ENCODE measurements around the gene FBXW4.

The FBXW4 gene

DNA sequence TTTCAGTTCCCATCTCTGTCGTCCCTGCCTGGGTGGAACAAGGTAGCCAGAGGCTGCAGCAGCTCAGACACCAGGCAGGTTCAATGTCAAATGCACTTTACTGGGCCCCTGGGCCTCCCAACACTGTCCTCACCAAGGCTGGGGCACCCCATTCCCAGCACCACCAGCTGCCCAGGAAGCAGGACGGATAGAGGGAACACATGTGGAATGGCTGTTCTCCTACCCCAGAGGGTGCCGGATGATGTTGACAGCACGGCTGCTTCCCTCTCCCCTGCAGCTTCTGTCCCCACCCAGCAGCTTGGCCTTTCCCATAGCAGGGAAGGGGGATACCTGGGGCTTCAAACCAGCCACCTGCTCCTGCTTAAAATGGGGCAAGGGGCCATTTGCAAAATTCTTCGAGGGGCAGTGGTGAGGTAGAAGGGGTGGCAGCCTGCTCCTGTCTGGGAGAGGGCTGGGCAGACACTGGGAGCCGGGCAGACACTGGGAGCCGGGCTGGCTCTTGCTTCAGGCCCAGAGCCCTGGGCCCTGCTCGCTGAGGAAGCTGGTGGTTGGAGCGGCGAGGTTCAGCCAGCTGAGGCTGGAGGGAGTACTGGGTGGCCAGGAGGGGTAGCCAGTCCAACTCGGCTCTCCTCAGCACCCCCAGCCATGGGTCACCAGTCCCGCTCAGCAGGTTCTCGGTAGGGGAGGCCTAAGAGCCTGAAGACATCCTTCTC lies 116.0 kb downstream of the FBXW4 start:
- DNase-seq: no peak

DNA sequence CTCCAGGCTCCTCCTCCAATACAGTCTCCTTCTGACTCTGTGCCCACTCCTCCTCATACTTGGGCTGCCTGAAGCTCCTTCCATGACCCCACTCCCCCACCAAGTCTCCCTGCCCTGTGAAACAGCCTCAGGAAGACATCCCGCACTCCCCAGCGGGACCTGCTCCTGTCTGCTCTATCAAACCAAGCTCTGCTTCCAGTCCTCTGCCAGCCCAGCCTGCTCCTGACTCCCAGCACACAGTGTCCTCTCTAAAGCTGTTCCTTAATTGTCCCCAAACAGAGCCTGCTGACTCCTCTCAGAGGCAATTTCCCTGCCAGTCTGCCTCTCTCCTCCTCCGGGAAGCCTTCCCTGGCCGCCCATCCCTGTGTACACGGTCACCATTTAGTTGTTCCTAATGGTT lies 116.8 kb downstream of the FBXW4 start:
- no peak for DNase-seq

DNA sequence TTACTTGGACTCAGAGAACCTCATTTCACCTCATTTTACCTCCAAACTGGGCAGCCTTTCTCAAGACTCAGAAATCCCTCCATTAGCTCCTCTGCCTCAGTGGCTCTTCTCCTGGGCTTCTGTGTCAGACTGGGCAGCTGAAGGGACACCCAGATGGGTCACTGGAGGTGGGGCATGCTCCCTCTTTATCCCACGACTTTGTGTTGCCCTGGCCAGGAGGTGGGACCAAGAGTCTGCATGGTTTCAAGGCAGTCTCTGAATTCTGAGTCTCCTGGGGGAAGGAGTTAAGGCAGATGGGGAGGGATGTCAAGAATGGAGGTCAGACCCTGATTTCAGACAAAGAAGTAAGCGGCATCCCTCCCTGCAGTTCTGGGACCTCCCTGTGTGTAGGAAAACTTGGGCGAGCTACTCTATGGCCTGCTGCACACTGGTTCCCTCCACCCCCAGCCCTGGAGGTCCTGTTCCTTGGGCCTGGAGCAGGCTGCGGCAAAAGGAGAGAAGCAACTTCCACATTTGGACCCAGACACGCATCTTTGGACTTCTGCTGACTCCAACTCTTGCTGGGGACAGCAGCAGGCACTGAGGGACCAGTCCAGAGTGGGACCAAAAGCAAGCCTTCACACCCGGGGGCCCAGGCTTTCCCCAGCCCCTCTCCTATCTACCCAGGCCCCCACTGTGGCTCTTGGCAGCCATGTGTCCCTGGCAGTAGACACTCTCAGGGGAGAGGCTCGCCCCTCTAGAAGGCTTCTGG lies 117.7 kb downstream of the FBXW4 start:
- no peak for DNase-seq

DNA sequence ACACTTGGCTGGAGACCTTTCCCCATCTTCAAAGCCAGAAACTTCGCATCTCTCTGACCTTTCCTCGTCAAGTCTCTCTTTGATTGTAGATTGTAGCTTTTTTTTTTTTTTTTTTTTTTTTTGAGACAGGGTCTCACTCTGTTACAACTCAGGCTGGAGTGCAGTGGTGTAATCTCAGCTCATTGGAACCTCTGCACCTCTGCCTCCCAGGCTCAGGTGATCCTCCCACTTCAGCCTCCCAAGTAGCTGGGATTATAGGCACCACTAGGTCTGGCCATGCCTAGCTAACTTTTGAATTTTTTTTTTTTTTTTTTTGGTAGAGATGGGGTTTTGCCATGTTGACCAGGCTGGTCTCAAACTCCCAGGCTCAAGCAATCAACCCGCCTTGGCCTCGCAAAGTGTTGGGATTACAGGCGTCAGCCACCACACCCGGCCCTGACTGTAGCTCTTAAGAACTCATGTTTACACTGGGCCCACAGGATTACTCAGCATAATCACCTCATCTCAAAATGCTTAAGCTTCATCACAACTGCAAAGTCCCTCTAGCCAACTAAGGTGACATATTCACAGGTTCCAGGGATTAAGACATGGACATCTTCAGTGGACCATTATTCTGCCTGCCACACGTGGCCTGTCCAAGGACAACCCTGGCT lies 118.6 kb downstream of the FBXW4 start:
- no peak for DNase-seq

DNA sequence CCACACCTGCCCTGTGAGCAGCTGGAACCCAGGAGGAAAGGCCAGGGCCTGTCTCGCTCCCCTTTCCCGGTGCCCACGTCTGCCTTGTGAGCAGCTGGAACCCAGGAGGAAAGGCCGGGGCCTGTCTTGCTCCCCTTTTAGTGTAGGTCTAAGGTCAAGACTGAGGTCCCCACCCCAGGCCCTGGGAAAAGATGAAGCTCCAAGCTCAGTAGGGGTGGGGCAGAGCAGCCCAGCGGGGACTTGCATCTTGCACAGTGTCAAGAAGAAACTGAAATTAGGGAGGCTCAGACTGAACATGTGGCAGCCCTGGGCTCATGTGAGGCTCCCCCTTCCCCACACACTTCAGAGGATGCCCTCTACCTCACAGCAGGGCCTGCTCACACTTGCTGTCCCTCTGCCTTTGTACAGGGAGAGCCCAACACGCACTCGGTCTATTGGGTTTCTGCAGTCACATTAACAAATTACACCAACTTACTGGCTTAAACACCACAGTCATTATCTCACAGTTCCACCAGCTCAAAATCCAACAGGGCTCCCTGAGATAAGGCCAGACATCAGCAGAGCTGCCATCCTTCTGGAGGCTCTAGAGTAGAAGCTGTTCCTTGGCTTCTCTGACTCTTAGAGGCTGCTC lies 119.3 kb downstream of the FBXW4 start:
- no peak for DNase-seq

DNA sequence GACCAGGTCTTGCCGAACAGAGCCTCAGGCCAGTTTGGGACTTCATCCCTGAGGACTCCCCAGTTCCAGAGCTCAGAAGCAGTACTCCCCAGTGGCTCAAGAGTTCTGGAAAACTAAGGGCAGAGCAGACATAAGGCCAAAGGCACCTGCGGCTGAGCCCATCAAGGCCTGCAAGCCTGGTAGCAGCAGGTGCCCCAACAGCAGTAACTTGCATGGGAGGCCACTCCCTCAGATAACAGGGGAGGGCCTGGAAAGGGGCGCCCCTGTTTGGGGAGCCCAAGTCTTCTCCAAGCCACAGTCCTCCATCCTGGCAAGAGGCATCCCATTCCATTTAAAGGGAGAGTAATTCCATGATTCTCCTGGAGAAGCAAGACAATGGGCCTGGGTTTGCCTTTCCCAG lies 119.9 kb downstream of the FBXW4 start:
- DNase-seq: no peak

DNA sequence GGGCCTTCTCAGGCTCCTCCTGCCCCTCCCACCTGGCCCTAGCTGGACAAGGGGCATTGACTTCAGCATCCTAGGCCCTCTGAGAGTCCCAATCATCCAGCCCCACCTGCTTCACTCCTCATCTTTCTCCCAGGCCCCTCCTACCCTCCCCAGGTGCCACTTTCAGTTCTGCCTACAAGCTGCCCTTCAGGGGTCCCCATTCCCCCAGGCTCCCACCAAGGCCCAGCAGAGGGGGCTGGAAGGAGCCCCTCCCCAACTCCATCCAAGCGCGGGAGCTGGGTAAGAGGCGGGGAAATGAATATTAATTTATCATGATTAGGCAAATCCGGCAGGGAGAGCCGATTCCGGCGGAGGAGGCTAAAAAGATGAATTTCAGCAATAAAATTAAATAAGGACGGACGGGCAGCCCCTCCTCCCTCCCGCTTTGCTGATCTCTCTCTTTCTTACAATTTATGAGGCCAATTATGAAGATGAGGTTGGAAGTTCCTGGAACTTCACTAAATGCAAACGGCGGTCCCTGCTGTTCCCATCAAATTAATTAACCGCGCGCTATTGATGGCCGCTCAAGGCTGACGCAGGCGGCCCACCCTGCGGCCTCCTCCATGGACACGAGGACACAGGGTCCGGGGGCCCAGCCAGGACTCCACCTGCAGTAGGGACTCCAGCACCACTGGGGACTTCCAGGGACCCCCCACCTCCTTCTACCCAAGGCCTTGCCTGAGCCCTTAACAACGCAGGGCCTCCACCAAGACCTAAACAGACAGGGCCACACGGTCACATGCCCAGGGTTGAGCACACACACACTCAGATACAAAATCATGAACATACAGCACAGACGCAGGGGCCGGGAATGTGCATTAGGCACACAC lies 120.9 kb downstream of the FBXW4 start:
- no peak for DNase-seq

DNA sequence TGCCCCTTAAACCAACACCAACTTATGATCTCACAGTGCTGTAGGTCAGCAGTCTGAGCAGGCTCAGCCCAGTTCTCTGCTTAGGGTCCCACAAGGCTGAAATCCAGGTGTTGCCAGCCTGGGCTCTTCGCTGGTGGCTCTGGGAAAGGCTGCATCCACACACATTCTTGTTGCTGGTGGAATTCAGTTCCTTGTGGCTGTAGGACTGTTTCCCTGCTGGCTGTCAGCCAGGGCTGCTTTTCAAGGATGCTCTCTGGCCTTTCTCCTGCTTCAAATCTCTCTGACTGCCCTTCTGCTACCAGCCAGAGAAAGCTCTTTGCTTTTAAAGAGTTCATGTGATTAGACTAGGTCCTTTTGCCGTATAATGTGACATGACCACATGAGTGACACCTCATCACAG lies 122.2 kb downstream of the FBXW4 start:
- DNase-seq: no peak

DNA sequence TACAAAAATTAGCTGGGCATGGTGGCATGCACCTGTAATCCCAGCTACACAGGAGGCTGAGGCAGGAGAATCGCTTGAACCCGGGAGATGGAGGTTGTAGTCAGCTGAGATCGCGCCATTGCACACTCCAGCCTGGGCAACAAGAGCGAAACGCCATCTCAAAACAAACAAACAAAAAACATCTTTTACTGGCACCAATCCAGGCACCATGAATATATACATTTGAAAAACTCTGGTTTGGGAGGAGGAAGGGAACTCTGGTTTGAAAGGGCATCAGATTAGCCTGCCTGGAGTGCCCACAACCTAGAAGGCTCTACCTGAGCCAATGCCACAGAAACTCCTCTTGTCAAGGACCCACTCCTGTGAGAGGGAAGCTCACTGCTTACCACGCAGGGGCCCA lies 122.8 kb downstream of the FBXW4 start:
- DNase-seq: no peak

DNA sequence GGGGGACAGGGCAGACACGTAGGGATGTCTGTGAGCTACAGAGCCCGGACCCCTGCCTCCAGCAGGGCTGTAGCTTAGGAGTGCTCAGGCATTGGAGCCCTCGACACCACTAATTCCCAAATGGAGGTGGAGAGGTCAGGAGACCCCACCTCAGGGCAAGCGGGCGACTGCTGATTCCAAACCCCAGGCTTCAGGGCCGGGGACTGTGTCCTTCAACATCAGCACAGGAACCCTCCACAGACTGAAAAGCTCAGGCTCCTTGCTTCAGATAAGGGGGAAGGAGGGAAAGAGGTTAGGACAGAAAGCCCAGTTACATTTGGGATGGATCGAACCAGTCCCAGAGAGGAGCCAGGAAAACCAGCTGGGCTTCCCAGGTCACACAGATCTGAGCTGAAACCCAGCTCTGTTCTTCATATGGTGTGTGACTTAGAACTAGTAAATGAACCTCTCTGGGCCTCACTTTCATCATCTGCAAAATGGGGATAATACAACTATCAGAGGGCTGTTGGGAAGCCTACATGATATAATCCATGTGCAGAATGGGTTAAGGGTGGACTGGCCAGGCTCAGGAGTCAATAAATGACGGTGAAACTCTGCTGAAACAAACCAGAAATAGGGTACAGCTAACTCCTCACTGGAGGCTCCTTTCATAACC lies 123.6 kb downstream of the FBXW4 start:
- DNase-seq: no peak

DNA sequence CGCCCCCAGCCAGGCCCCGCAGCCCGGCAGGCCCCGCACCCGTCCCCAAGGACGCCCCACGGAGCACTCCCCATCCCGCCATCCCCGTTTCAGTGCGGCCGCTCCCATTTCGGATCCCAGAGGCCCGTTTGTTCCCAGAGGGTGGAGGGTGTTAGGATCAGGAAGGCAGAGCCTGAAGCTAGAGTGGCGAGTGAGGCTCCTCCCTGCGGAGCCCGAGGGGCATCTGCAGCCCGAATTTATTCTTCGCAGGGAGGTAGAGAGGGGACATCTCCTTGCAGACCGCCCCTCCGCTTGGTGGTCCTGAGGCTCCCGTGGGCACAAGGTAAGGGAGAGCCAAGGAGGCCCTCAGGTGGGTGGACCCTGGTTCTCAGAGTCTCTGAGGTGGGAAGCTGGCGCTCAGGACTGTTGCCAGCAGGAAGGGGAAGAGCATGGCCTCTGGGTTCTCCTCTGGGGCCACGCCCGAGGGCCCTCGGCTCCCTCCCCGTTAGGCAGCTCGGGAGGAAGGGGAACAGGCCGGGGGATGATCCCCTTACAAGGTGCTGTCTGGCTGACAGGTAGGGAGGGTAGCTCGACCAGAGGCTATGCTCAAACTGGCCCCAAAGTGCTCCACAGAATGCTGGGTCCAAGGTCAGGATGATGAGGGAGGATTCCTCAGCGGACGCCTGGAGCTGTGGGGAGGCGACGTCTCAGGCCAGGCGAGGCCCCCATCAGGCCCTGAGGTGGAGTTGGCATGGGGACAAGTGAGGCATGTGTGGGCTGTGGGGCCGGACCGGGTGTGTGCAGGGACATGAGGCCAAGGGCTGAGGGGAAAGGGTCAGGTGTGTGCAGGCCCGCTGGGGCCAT lies 124.3 kb downstream of the FBXW4 start:
- no peak for DNase-seq

DNA sequence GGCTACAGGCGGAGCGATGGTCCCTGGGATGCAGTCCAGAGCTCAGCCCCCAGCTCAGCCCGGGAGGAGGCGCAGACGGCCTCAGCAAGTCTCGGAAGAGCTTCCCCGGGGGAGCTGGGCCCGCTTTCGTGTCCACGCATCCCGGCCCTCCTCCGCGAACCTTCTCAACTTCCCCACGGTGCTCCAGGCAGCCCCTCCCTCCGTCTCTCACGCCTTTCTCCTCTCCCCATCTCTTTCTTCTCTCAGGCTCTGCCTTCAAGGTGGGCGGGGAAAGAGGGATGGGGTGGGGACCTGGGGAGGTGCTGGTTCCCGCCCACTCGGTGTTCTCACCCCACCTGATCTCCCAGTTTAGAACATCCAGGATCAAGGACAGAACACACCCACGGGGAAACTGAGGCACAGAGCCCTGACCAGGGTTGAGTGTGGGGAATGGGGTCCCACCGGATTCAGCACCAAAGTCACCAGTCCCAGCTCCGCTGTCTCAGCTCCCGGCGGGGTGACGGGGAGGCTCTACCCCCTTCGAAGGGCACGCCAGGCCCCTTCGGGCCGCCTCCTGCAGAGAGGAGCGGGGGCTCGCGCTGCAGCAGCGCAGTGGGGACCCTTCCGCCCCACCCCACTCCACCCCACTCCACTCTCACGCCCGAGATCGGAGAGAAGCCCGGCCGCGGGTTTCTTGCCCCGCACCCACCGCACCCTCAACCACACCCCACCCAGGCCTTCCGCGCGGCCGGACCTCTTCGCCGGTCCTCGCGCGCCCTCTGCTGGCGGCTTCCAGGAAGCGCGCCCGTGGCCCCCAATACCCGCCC lies 125.1 kb downstream of the FBXW4 start:
- peak; percentile 37 for DNase-seq

DNA sequence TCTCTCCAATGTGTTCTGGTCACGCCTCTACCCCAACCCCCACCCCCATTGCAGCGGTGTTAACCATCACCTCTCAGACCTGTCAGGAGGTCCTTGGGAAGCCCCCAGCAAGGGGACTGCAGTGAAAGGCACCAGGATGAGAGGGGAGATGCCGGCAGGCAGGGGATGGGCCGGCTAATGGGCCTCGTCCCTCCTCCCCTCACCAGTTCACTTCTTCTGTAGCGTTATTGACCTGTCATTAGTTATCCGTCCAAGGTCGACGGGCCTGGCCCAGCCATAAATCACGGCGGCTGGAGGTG lies 125.7 kb downstream of the FBXW4 start:
- DNase-seq: no peak

DNA sequence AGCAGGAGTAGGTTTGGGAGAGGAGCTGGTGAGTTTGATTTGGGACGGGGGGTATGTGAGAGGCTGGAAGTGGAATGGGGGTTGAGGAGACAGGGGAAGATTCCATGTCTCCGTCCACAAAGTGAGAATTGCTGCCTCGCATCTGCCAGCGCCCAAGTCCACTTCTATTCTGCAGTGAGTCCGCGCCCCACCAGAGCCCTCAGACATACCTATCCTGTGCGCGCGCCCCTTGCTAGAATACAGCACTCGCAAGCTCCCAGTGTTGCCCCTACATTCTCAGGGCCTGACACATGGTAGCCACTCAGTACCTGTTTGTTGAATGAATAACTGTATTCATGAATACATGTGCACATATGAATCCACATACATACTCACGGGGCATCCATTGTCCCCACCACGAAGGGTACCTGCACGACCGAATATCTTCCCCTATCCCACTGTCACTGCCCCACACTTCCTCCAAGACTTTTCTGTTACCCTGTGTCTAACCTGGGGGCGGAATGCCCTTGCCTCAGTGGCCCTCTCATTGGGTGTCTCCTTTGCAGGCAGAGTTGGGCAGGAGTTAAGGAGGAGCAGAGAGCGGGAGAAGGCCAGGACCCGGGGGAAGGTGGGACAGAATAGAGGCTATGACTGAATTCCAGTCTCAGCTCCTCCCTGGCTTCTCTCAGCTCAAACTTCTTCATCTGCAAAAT lies 126.8 kb downstream of the FBXW4 start:
- no peak for DNase-seq

DNA sequence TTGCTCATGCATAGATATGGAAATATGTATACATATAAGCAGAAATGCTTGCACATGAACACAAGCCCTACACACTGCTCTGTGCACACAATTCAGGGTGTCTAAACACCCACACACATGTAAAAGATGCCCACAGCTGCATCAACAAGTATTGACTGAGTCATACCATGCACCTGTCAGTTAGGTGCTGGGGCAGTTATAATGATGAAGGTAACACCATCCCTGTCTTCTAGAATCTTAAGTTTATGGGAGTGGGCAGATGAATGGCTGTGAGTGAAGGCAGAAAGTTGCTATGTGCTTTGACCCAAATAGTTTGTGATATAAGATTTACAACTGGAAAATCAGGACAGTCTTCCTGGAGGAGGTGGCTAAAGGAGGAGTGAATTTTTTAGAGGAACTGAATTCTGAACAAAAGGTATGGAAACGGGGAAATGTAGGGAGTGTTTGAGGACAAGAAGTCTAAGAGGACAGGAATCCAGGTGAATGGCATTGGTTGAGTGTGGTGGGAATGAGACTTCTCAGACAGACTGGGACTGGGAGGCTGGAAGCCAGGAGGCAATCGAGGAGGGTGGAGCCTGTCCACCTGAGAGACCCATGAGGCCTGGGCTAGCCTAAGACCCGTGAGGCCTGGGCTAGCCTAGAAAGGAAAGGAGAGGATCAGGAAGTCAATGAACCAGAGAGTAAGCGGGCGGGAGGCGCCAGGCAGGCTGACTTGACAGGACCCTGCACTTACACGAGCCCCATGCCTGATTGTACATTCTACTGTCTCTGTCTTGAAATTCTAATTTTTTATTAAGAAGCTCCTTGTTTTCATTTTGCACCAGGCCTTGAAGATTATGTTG lies 127.6 kb downstream of the FBXW4 start:
- DNase-seq: no peak

DNA sequence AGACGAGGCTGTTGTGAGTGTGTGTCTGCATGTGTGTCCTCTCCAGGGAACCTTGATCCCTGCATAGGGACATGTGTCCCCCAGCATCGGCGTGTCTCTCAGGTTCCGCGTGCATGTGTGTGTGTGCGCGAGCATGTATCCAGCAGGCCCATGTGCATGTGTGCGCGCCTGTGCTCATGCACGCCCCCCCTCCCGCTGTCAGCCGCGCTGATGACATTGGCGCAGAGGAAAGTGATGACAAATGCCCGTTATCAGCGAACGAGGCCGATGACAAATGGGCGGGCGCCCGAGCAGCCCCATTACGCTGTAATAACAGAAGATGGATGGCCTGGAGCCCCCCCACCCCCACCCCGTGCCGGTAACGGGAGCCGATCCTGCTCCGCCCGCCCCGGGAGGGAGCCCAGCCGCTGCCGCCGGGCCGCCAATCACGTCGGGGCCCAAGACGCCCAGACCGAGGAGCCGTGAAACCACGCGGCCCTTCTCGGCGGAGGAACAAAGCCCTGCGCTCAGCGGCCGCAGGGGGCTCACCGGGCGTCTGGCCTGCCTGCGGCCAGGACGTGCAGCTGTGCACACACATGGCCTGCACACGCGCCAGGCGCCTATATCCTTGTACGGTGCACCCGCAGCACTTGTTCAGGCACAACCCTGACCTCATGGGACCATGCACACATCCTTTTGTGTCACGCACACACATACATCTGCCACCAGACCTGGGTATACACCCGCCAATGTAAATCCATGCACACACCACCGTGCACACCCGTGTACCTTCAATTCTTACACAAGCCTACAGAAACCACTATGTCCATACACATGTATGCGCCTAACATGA lies 128.4 kb downstream of the FBXW4 start:
- DNase-seq: no peak

DNA sequence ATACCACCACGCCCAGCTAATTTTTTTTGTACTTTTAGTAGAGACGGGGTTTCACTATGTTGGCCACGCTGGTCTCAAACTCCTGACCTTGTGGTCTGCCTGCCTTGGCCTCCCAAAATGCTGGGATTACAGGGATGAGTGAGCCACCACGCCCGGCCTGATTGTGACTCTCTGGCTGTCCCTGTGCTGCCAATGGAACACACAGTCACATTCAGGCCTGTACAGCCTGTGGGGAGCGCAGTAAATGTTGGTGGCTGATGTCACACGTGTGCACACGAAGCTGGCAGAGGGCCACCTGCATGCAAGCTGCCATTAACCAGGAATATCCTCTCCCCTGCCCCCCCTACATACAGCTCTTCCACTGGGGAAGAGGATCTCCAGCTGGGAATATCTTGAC lies 129.0 kb downstream of the FBXW4 start:
- no peak for DNase-seq

DNA sequence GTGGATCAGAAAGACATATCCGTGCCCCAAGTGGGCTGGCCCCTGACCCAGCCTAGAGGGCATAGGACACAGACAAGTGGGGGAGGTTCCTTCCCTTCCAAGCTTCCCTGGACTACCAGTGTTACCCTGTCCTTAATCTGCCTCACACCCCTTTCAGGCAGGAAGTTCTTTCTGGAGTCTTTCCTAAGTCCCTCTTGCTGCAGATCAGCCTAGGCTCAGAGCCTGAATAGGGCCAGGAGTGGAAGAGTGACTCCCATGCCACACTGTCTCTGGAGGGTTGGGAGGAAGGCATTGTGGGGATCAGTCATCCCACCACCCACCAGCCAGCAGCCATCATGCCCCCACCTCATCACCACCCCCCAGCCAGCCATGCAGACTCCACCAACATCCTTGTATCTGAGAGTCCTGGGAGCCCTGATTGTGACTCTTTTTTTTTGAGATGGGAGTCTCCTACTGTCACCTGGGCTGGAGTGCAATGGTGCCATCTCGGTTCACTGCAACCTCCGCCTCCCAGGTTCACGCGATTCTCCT lies 129.5 kb downstream of the FBXW4 start:
- no peak for DNase-seq

Data from GOT3 (cell line).